Peyer's patch (tissue), 4 donors: ENCODE data around the gene LRRC56. TPM values are rescaled to one million over a fixed set of nuclear protein-coding genes. Genes with fewer than 3 reads are reported as not detected.

Experiments
- DNase-seq, 3 donors: peaks; one replicate each; pipeline ENCODE4 v3.0.0-alpha.2; 2017 to 2019
- H3K27ac ChIP-seq, 4 donors: fragments of 200-600 bp; sonication (generic); one replicate each; pipeline ENCODE4 v1.5.1; 2016 to 2019
- H3K27me3 ChIP-seq, 2 donors: fragments of 200-600 bp; sonication (generic); one replicate each; pipeline ENCODE4 v1.5.1; 2019
- H3K36me3 ChIP-seq, 3 donors: fragments of 200-600 bp; sonication (generic); one replicate each; pipeline ENCODE4 v1.5.1; 2016 to 2019
- H3K4me1 ChIP-seq, 4 donors: fragments of 200-600 bp; sonication (generic); one replicate each; pipeline ENCODE4 v1.5.1; 2016 to 2019
- H3K4me3 ChIP-seq, 4 donors: fragments of 200-600 bp; sonication (generic); 1 replicate in 3 of 4; 2 replicates in 1 of 4; pipeline ENCODE4 v1.5.1; 2016 to 2019; ENCODE audit warnings: mild to moderate bottlenecking in 1 of 4
- H3K9me3 ChIP-seq, 4 donors: fragments of 200-600 bp; sonication (generic); one replicate each; pipeline ENCODE4 v1.5.1; 2016 to 2019; ENCODE audit warnings: mild to moderate bottlenecking in 1 of 4
- CTCF ChIP-seq, 6 experiments: fragments of 450-650 bp in 4 of 6; fragments of 200-600 bp in 2 of 6; sonication (generic) in 1 of 6; IDR thresholded peaks; one replicate each; pipeline ENCODE4 v1.5.1; 2017 to 2019; ENCODE audit warnings: antibody characterized with exemption in 6 of 6, mild to moderate bottlenecking in 3 of 6, moderate library complexity in 1 of 6
- POLR2A ChIP-seq, 2 donors: fragments of 450-650 bp; IDR thresholded peaks; one replicate each; pipeline ENCODE4 v1.5.1; 2017; ENCODE audit warnings: antibody characterized with exemption in 2 of 2, mild to moderate bottlenecking in 2 of 2, moderate library complexity in 2 of 2
- total RNA-seq, 4 donors: library from RNA; depleted of rRNA; stranded (reverse); fragments of >200 nt; gene quantifications; one replicate each; pipeline ENCODE4 v1.1.0, GENCODE V29; 2016

LRRC56 gene
- total RNA-seq, 4 donors from 2014 or later: 0.67 to 4.1 (median 2.4) TPM

GRCh38 chr11:592501-592900 is 55.2 kb downstream of the LRRC56 start:
- H3K27ac ChIP-seq: no peak overlapping the region
- H3K4me3 ChIP-seq: no peak overlapping the region
- no peak for TF ChIP-seq CTCF (IDR thresholded peaks at IDR 0.05)
- TF ChIP-seq POLR2A (IDR thresholded peaks at IDR 0.05): no peak
- H3K9me3 ChIP-seq: no peaks in the 10 kb centered on the region
- peaks cover 0 to 13% (median 0%) of the 10 kb centered on the region in 4 donors for H3K4me1 ChIP-seq
- H3K36me3 ChIP-seq: peaks cover 0 to 97% (median 0%) of the 10 kb centered on the region in 3 donors
- no peaks in the 10 kb centered on the region for H3K27me3 ChIP-seq
- no peak for DNase-seq

- DNase-seq: no peak
- Histone ChIP-seq H3K4me1 (peaks cover 0 to 8% (median 0%) of the 10 kb centered on the region in 4 donors), H3K27ac (no peak overlapping the region), H3K9me3 (no peaks in the 10 kb centered on the region), H3K27me3 (no peaks in the 10 kb centered on the region), H3K36me3 (peaks cover 0 to 97% (median 0%) of the 10 kb centered on the region in 3 donors), H3K4me3 (no peak overlapping the region)
- TF ChIP-seq CTCF (IDR thresholded peaks at IDR 0.05) (no peak), POLR2A (IDR thresholded peaks at IDR 0.05) (no peak)
Observed at GRCh38 chr11:592918-593317, 55.6 kb downstream of the LRRC56 start.

- Histone ChIP-seq H3K27me3 (no peaks in the 10 kb centered on the region), H3K36me3 (peaks cover 0 to 97% (median 0%) of the 10 kb centered on the region in 3 donors), H3K4me1 (peaks cover 0 to 4% (median 0%) of the 10 kb centered on the region in 4 donors), H3K4me3 (no peak overlapping the region), H3K9me3 (no peaks in the 10 kb centered on the region), H3K27ac (no peak overlapping the region)
- DNase-seq: no peak
- no peak for TF ChIP-seq POLR2A (IDR thresholded peaks at IDR 0.05)
- no peak for TF ChIP-seq CTCF (IDR thresholded peaks at IDR 0.05)
Observed at GRCh38 chr11:593347-593746, 56.0 kb downstream of the LRRC56 start.

- Histone ChIP-seq H3K9me3 (no peaks in the 10 kb centered on the region), H3K27me3 (no peaks in the 10 kb centered on the region), H3K36me3 (peaks cover 0 to 97% (median 0%) of the 10 kb centered on the region in 3 donors), H3K4me3 (no peak overlapping the region), H3K4me1 (no peaks in the 10 kb centered on the region), H3K27ac (no peak overlapping the region)
- TF ChIP-seq CTCF (IDR thresholded peaks at IDR 0.05) (no peak), POLR2A (IDR thresholded peaks at IDR 0.05) (no peak)
- DNase-seq: no peak
Observed at GRCh38 chr11:595400-595799, 58.1 kb downstream of the LRRC56 start.

- no peak for DNase-seq
- Histone ChIP-seq H3K36me3 (peaks cover 0 to 97% (median 0%) of the 10 kb centered on the region in 3 donors), H3K4me1 (no peaks in the 10 kb centered on the region), H3K27ac (no peak overlapping the region), H3K9me3 (no peaks in the 10 kb centered on the region), H3K4me3 (no peak overlapping the region), H3K27me3 (no peaks in the 10 kb centered on the region)
- no peak for TF ChIP-seq POLR2A (IDR thresholded peaks at IDR 0.05)
- TF ChIP-seq CTCF (IDR thresholded peaks at IDR 0.05): no peak
Observed at GRCh38 chr11:596374-596773, 59.0 kb downstream of the LRRC56 start.
